RKO (cell line): ENCODE measurements around the gene EFR3B.

Experiments used
- DNase-seq: peaks from one replicate; pipeline ENCODE4 v3.0.0-alpha.2; 2016; ENCODE audit warnings: low spot score

Gene EFR3B

DNA sequence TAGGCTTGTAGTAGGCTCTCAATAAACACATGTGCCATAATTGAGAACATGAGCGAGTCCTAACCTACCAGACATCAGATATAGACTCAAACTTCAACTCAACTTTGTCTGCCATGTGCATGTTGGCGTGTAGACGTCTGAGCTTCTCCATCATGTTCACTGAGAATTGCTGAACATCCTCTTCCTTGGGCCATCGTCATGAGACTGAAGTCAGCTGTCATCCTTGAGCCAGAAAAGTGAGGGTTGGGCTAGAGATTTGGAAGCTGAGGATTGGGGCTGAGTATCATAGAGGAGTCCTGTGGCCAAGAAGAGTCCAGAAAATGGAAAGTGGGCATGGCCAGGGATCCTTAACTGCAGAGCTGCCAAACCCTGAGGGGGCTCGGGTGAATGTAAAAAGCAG lies 7.8 kb upstream of the EFR3B start:
- no peak for DNase-seq

DNA sequence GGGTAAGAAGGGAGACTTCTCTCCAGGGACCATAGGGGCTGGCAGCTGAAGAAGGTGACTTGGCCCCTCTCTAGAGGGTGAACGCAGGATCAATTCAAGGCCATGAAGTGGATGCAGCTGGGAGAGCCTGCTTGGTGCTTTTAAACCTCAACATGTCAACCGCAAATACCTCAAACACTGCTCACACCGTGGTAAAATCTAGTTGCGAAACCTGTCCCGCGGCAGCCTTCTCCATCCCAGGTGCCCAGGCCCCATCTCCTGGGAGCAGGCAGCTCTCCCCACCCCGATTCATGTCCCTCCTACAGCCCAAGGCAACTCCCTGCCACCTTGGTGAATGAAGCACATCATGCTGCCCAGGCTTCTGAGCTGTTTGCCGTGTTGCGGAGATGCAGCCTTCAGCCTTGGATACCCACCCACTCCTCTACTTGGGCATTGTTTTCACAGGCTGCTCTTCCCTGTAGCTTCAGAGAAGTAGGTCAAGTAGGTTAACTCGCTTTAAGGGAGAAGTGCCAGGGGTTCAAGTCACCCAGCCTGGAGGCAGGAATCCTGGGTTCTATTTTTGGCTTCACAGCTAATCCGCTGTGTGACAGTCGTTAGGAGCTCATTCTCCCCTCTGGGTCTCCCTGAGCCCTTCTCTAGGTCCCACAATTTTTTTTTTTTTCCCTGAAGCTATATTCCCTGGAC lies 6.2 kb upstream of the EFR3B start:
- DNase-seq = no peak

DNA sequence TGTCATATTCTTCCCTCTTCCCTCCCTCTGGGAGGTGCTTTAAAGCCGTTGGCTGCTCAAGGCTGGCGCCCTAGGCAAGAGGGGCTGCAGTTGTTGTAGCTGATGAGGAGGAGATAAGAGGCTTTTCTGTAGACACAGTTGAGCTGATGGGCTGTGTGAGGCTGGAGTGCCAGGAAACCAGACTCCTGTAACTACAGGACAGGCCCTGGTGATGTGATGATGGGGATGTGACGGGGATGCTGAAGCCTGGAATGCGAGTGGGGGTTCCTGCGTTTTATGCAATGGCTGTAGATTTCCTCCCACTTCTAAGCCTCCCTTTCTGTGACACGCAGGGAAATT lies 5.7 kb upstream of the EFR3B start:
- no peak for DNase-seq

DNA sequence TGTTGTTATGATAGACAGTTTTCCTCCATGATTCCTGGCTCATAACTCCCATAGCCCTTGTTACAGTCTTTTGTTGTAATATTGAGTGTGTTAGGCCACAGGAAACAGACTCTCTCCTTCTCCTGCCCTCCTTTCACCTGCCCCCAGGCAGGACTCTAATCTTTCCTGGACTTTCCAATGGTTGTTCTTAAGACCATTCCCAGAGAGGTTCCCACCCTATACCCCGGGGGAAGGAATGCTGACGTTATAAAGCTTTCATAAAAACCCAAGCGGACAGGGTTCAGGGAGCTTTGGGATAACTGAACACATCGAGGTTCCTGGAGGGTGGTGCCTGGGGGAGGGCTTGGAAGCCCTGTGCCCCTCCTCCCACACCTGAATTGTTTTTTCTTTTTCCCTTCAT lies 2.8 kb upstream of the EFR3B start:
- DNase-seq = no peak

DNA sequence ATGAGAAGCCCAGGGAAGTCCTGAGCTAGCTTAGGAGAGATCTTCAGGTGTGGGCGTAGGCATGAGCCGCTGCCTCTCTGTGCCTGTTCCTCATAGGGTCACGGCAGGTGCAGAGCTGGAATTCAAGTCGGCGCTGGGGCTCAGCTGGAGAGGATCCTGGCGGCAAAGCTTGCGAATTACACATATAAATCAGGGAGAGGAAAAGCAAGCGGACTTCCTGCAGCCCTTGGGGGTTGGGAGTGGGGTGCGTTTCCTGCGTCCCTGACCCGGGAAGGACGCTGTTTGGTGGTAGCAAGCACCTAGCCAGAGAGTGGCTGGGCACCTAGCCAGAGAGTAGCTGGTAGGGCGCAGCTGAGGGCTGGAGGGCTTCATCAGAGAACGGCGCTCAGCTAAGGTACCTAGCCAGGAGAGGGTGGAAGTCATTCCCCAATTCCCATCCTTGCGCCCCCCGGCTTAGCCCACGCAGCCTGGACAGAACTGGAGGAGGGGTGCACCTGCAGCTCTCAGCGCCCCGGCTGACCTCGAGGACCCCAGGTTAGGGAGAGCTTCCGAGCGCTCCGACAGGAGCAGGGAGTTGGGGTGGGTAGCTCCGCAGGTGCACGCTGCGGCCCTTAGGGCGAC lies 459 bp upstream of the EFR3B start:
- peak; percentile 71 for DNase-seq

DNA sequence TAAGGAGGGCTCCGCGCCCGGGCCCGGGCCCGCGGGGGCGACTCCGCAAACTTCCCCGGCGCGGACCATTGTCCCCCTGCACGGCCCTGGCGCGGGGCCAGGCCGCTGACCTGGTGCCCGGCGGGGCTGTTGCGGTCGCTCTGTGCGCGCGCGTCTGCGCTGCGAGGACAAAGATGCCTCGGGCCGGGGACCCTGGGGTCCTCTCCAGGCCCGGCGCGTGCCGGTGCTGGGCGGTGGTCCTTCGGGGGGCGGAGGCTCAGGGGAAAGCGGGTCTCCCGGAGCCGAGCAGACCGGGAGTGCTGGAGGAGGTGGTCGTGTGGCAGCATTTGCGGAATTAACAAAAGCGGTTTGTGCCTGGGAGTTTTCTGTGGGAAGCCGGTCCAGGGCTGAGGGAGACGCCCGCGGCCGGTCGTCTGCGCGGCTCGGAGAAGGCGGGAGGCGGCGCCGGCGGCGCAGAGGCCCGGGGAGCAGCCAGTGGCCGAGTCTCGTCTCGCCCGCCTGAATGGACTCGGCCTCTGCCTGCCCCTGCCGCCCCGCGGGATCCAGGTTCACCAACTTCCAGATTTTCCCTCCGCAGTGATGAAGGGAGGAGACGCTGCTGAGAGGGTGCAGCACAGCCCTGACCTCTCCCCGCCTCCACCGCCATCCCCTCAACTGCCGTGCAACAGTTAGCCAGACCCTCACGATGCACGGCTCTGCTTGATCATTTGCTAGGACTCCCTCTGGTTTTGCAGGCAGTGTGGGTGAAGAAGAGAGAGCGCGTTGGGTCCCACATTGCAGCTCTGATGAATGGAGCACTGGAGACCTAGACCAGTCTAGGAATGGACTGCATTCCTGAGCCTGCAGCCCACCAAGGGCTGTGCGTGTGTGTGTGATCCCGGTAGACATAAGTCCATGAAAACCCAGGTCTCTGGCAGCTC lies 705 bp downstream of the EFR3B start:
- no peak for DNase-seq

DNA sequence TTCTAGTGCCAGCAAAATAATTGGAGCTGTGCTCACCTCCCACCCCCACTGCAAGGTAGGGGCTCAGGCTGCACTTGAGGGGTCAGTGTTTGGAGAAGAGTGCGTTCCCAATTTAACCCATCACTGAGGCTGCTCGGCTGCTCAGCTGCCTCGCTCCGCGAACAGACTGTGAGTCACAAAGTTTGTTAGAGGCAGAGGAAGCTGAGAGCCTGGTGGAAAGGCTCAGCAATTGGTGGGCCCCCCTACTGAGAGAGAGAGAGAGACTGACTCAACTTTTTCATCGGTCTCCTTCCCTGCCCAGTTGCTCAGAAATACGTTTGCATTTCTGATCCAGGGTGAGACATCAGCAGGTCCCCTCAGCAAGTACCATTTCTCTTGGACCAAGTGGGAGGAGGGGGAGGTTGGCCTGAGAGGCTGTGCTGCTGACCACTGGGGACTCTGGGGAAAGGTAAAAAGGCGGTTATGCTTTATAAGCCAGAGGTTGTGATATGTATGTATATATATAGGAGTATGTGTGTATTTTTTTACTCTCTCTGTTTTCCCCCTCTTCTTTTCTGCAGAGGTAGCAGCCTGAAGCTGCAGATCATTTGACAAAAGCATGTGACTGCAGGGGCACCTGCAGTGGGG lies 1.5 kb downstream of the EFR3B start:
- DNase-seq = peak; percentile 85

DNA sequence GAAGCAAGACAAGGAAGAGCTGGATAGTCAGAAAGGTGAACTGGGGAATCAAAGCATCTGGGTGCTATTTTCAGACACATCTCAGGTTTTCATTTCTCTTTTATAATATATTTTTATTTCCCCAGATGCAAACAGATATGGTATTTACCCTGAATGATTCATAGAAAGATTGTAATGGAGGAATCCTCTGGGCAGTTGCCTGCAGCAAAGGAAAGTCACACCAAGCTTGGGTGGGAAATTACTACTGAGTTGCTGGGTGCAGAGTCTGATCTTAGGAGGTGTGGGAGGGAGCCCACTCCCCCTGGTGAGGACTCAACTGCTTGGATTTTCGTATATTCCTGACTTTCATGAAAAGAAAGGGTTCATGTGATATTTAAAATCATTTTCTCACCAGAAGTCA lies 2.1 kb downstream of the EFR3B start:
- DNase-seq = no peak

DNA sequence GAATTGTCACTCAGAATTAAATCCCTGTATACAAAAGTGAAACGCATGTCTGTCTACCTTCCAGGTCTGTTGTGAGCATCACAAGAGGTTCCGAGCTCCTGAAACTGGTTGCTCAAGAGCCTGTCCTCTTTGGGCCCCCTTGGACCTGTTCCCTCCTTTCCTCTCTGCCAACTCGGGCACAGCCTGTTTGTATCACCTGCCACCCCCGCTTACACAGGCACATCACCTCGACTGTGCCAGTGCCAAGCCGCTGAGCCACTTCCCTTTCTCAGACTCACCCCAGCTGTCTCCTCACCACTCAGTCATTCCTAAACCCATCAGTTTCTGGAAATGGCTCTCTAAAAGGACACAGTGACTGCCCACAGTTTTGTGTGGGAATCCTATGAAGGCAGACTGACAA lies 3.1 kb downstream of the EFR3B start:
- DNase-seq = no peak

DNA sequence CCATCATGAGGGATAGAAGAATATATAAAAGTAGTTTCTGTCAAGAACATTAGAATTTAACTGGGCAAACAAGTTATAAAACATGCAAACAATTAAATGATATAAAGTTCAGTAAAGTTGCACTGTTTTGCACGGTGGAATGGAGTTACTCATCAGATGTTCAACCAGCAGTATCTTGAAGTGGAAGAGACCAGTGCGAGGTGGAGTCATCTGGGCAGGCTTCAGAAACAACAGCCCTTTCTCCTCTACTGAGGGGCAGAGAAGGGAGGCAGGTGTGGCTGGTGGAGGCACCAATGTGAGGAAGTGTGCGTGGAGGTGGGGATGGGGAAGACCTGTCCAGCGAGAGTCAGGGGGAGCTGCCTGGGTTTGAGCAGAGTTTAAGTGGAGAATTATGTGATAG lies 7.5 kb downstream of the EFR3B start:
- no peak for DNase-seq

DNA sequence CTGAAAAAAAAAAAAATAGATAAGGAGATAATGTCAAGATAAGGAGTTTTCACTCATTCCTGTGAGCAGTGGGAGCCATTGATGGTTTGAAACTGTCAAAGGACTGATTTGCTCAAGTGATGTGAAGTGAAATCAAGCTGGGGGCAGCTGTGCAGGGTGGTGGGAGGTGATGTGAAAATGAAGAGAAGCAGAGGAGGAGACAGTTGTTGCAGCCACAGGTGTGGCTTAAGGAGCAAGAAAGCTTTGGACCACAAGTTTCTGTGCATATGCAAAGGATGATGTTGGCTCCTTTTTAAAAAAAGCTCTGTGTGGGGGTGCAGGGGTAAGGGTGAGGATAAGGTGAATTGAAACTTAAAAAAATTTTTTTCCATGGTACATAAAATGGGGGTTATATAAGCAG lies 8.3 kb downstream of the EFR3B start:
- DNase-seq = no peak

DNA sequence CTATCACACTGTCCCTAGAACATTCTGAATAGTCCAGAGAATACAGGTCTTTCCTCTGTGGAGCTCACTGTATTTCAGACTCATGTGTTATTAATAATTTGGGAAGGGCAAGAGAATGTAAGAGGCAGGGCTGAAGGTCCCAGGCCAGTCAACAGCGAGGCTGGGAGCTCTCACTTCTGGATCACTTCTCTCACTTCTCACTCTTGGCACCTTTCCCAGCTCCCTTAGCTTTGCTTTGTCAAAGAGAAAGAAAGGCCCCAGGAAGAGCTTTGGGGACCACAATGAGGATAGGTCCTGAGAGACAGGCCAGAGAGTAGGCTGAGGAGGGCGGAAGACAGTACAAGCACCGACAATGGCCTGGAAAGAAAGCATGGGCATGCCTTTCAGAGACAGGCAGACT lies 11.2 kb downstream of the EFR3B start:
- DNase-seq = no peak

DNA sequence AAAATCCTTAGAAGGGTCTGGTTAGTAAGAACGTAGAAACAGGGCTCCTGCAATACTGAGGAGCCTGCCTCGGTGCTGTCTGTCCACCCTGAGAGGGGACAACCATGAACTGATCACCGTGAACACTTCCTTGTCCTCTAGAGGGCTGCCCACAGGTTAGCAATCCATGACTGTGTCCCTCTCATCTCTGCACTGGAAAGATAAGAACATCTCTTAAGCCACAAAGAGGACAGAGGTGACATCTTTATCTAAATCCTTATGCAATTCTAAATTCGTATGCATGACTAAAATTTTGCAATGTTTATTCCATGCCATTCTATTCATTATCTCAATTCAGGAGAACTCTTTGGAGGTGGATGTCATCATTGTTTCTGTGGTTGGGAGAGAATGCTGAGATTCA lies 12.8 kb downstream of the EFR3B start:
- no peak for DNase-seq

DNA sequence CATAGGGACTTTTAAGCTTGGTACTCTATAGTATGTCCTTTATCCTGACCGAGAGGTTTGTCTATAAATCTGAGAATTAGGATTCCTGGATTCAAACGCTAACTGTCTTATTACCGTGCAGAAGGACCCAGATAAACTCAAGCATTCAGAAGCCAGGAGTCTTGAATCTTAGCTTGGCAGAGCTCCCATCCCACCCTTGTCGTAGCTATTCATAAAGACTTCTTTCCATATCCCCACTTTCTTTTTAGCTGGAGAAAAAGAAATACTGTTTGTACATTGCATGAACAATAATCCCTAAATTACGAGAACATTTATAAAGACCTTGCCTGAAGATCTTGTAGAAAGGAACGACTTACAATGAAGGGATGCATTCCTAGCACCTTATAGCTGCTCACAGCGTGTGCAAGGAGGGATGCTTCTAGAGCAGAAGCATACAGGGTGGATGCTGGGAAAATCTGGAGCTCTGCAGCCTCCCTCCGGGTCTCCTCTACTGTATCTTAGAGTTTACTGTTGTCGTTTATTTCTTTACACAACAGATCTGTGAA lies 13.6 kb downstream of the EFR3B start:
- no peak for DNase-seq

DNA sequence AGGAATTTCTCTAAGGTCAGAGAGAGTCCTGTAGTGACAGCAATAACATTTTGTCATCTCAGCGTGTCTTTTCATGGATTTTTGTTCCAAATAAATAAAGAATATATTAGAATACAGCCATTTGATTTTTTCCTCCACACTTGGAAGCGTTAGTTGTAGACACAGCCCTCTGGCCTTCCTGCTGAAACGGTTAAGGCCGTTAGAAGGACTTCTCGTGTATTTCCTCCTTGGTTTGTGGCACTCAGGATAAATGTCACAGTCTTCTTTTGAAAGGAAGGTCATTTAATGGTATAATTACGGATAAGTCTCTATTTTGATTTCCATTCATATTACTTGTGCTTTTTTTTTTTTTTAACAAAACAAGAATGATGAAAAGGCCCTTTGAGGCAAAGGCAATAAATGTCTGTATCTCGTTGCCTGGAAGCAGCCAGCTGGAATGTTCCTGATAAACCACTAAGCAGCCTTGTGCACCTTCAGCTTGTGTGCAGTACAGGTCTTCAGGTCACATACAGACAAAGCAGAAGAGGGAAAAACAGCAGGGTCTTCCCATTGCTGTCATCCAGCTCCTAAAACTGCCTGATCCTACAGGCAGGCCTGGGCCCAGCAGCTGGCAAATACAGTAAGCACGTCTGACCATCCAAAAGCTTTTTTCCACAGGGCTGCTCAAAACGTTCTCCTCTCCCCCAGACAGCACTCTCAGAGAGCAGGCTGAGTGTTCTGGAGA lies 14.4 kb downstream of the EFR3B start:
- DNase-seq = no peak

DNA sequence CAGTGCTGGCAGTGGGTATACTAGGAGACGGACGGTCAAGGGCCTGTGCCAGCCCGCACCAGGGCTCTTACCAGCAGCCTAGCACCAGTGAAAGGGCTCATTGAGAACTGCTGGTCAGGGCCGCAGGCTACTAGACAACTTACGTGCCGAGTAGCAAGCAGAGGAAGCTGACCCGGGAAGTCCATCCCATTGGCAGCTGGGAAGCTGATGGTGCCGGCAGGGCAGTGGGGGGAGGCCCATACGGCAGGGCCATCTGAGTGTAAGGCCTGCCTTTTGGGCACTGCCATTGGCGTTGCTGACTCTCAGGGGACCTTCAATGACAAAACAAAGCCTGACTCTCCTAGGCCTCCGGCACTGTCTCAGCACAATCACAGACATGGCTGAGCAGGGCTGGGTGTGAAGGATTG lies 20.6 kb downstream of the EFR3B start:
- DNase-seq = no peak

DNA sequence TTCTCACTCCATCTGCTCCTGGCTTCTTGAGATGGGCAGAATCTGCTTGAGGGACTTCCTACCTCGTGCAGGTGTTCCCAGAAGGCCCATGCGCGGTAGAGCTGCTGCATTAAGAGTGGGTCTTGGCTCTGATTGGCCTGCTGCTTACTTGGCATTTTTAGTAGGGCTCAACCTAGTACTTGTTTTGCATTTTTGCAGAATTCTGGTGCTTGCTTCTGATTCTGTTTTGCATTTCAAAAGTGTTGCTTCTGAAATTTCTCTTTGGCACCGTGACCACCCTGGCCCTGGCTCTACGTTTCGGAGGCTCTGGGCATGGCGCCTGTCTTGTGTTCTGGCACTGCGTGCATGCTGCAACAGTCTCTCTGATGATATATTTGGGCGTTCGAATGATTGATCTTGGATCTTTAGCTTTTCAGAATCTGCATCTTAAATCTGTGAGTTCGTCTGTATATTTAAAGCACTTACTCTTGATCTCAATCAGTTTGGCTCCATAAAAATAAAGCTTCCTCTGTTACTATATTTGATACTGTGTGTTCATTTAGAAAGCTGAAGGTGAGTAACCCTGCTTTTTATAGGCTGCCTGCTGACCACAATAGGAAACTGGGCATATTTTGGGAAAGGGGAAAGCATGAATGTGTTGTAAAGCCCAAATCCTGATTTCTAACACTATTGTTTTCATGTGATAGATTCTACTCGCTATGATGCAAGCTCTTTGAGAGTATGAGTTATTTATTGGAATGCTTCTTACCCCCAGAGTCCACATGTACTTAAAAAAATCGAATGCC lies 22.2 kb downstream of the EFR3B start:
- DNase-seq = no peak

DNA sequence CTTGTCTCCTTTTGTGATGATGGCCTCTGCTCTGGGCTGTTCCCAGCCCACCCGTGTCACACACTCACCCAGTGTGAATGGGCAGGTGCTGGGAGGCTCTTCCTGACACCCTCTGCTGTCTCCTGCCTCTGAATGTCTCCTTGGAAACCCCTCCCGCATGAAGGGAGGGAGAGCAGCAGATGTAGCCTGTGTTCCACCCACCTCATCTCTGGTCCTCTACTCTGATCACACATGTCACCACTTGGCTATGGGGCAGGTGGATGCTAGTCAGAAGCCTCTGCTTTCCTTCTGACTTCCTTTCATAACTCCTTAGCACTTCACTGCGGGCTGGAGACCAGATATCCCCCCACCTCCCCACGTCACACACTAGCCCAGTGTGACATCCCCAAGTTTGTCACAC lies 23.9 kb downstream of the EFR3B start:
- no peak for DNase-seq

DNA sequence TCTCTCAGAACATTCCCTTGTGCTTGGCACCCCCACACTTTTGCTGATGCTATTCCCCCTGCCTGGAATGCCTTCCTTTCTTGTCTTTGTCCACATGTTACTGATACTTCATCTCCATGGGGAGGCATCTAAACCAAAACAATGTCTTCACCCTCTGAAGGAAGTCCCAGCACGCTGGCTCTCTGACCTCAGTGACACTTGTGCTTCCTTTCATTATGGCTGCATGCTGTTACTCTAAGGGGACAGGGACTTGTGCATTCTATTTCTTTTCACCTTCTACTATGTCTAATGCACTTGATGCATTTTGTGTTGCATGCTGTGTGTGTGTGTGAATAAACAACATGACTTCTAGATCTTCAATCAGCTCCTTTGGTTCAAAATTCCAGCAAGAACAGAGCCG lies 24.6 kb downstream of the EFR3B start:
- DNase-seq = no peak

DNA sequence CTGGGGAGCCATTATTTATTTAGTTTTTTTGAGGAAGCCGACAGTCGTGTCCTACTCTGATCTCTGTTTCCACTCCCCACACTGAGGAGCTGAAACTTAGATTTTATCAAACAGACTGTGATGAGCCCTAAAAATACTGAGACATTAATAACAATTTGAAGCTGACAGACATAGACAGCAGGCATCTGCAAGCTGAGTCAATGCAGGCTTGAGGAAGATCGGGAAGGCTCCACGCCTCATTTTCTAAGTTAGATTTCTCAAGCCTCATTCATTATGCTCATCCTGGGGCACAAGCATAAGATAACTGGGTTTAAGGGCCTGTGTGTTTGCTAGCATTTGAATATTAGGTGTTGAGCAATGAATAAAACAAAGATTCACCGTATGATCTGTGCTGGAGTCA lies 26.3 kb downstream of the EFR3B start:
- DNase-seq = no peak

DNA sequence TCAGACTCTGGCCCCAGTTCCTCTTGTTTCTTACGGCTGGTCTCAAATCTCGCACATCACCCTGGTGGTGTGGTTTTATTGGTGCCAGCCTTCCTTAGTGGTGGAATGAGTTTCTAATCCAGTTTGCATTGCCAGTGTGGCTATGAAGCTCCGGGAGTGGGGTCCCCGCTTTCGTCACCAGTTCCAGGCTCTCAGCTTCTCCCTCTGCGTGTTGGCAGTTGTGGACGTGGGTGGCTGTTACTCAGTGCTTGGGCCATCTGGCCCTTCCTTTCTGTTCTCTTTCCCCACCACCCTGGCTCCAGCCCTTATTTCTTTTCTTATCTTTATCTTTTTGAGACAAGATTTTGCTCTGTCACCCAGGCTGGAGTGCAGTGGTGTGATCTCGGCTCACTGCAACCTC lies 30.1 kb downstream of the EFR3B start:
- no peak for DNase-seq
